Measurements from ENCODE around the gene KRT13.

KRT13 gene

GRCh38 chr17:41464173-41464572, 41.2 kb downstream of the KRT13 start:
- DNase-seq = no peak

- no peak for DNase-seq
Measured at GRCh38 chr17:41463746-41464145, 41.7 kb downstream of the KRT13 start.

GRCh38 chr17:41462705-41463104, 42.7 kb downstream of the KRT13 start:
- DNase-seq = no peak

- DNase-seq = no peak
Measured at GRCh38 chr17:41457676-41458075, 47.7 kb downstream of the KRT13 start.

GRCh38 chr17:41456204-41456603, 49.2 kb downstream of the KRT13 start:
- DNase-seq = no peak

- no peak for DNase-seq
Measured at GRCh38 chr17:41455236-41455635, 50.2 kb downstream of the KRT13 start.

- no peak for DNase-seq
Measured at GRCh38 chr17:41453066-41453465, 52.3 kb downstream of the KRT13 start.

GRCh38 chr17:41452281-41452680, 53.1 kb downstream of the KRT13 start:
- DNase-seq = no peak

GRCh38 chr17:41451154-41451728, 54.2 kb downstream of the KRT13 start:
- DNase-seq = no peak
